ELR (cell line): ENCODE measurements around the gene YRDC.

Source experiments
- DNase-seq: peaks from one replicate; pipeline ENCODE4 v3.0.0-alpha.2; 2015; ENCODE audit warnings: low read depth

The YRDC gene, protein sequence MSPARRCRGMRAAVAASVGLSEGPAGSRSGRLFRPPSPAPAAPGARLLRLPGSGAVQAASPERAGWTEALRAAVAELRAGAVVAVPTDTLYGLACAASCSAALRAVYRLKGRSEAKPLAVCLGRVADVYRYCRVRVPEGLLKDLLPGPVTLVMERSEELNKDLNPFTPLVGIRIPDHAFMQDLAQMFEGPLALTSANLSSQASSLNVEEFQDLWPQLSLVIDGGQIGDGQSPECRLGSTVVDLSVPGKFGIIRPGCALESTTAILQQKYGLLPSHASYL

DNA sequence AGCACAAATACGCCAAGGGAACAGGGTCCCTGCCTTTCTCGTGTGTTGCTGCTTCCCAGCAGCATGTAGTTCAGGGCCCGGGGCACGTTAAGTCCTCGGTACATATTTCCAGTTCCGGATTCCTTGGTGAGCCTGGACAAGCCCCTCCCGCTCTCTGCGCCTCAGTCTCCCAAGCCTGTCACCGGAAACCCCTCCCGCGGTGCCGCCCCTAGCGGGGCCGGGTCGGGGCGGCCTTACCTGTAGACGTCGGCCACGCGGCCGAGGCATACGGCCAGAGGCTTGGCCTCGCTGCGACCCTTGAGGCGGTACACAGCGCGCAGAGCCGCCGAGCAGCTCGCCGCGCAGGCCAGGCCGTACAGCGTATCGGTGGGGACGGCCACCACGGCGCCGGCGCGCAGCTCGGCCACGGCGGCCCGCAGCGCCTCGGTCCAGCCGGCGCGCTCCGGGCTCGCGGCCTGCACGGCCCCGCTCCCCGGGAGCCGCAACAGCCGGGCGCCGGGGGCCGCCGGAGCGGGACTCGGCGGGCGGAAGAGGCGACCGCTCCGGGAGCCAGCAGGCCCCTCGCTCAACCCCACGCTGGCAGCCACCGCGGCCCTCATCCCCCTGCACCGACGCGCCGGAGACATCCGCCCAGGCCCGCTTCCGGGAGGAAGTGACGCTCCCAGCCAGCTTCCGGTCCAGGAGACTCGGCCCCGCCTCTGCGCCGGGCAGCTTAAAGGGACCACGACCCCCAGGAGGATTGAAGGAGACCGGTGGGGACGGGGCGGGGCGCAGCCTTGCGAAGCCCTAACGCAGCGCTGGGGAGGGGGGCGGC is at the start of gene YRDC, which contains the start of gene C1orf122:
Gene YRDC, minus strand, starts transcription at position 654 of the 814 bp plus-strand sequence. Its CDS starts 28 bp downstream, at position 626.
Gene C1orf122, plus strand, starts transcription at position 236 of the 814 bp plus-strand sequence. CDS start 615 bp downstream, outside the sequence.
- DNase-seq: peak; percentile 96

DNA sequence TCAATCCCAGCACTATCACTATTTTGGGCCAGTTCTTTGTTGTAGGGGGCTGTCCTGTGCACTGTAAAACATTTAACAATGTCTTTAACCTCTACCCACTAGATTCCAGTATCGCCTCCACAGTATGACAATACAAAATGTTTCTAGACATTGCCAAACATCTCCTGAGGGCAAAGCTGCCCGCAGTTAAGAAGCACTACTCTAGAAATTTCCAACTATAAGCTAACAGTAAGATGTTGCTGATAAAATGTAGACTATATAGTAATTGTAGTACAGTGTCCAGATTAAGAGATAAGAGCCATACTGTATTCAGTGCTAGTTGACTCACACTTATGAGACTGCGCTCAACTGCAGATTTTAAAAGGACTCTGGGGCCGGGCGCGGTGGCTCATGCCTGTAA is 46.4 kb upstream of the YRDC start:
- no peak for DNase-seq

DNA sequence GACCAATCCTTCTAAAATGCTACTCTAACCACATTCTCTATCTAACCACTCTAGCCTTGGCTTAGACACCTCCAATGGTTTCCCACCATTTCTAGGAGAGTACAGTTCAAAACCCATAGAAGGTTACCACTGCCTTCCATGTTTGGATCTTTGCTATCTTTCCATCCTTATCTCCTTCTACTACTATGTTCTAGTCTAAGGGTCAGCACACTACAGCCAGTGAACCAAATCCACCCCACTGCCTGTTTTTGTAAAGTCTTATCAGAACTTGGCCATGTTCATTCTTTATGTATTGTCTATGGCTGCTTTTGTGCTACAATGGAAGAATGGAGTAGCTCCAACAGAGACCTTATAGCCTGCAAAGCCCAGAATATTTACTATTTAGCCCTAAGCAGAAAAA is 45.1 kb upstream of the YRDC start:
- no peak for DNase-seq

DNA sequence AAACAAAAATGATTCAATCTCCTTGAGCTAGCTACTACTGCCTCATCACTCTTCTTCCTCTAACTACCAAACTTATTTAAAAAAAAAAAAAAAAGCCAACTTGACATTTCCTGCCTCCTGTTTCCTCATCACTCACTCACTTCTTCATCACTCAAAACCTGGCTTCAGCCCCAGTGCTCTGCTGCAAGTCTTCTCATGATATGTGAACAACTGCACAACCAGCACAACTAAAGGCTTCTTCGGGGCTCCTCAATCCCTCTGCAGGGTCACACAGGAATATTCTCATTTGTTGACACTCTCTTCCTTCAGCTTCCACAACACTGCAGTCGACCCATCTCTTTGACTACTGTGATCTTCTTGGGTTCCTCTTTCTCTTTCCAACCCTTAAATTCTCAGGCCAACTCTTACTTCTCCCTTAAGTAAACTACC is 43.8 kb upstream of the YRDC start:
- peak; percentile 30 for DNase-seq

DNA sequence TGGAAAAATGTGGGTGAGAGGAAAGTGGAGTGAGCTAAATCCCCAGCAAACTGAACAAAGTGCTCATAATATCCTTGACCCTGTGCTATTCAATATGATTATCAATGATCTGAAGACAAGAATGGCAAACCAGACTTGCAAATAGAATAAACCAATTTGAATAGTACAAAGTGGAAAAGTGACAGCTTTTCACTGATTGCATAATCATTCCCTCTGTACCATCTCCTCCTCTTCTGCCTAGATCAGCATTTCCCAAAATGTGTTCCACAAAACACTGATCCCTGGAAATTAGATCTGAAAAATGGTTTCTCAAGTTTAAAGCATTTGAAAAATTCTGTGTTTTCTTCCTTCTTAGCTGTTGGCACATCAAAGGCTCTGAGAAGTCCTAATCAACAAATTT is 43.3 kb upstream of the YRDC start:
- no peak for DNase-seq

DNA sequence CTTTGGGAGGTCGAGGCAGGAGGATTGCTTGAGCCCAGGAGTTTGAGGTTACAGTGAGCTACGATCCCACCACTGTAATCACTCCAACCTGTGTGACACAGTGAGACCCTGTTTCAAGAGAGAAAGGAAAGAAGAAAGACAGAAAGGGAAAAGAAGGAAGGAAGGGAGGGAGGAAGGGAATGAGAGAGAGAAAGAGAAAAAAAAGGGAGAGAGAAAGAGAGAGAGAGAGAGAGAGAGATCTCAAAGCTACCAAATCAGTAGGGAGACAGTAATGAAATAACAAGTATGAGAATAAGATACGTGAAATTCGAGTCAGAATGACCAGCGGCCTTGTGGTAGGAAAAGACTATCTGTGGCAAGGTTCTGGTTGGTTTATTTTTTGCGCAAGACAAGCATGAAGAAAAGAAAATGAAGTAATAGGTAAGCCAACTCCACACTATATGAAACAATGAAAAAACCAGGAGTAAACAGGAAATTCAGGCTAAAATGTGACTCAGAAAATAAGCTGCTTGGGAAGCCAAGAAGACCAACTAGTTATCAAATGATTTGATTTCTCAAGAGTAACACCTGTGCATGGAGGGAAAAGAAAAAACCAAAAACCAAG is 42.4 kb upstream of the YRDC start:
- DNase-seq: no peak

DNA sequence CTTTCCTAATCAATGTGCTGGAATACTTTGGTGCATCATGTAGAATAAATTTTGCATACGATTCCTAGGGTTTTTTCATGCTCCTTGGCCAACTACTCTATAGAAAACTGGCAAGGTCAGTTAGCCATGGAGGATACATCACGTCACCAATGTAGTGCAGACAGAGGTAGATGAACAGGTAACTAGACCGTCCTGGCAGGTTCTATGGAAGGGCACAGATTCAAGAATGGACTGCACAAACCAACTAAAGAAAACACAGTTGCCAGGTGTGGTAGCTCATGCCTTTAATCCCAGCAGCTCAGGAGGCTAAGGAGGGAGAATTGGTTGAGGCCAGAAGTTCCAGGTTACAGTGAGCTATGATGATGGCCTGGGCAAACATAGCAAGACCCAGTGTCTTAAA is 41.5 kb upstream of the YRDC start:
- DNase-seq: no peak

DNA sequence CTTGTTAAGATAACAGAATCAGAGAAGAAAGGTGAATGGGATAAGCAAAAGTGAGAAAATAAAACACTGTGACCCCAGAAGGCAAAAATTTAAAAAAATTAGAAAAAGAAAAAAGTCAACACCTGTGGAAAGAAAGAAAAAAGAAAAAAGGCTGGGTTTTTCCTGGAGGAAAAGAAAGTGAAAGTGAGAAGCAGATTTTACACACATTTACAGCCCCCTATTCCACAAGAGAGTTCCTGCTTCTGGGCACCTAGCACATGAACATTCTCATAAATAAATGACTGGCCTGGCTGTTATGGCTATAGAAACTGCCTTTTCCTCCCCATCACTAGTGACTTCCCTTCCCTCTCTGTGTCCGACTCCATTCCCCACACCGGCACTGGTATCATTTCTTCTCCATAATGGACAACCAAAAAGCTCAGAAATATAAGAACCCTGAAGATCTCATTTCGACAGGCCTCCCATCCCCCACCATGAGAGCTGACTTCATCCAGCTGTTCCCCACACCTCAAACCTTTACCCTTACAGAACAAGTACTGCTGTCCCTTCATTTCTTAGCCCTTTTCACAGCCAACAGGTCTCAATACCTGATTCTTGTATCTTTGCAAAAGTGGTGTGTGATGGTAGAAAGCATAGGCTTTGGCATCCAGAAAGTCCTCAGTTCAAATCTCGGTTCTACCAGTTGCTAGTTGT is 38.8 kb upstream of the YRDC start:
- DNase-seq: no peak

DNA sequence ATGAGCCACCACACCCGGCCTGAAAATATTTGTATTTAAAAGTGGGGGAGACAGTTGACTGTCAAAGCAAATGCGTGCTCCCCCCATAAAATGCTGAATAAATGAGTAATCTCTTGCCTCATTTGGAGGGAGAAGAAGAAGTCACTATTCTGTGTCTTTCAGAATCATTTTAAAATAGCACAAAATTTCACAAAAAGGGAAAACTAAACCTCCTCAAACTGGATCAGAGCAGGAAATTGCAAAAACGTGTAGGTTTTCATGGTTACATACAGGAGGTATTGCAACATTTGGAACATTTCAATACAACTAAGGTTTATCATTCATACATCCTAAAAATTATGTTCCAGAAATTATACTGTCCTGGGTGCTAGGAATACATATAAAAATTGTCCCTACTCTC is 37.8 kb upstream of the YRDC start:
- no peak for DNase-seq

DNA sequence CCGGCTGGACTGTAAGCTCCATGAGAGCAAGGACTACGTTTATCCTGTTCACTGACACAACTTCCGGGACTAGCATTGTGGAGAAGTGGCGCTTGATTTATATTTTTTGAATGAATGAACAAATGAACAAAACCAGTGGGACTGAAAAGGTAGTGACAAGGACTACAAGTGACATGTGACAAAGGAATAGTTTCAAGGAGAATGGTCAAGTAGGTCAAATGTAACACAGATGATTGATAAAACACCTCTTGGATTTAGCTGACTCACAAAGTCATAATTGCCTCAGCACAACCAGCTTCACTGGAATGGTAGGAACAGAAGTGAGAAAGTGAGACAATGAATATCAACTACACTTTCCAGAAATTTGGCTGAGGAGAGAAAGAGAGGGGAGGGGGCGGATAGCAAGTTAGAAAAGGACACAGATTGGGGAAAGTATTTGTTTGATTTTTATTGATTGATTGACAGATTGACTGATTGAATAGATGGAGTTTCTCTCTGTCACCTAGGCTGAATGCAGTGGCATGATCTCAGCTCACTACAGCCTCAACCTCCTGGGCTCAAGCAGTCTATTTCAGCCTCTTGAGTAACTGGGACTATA is 37.1 kb upstream of the YRDC start:
- no peak for DNase-seq

DNA sequence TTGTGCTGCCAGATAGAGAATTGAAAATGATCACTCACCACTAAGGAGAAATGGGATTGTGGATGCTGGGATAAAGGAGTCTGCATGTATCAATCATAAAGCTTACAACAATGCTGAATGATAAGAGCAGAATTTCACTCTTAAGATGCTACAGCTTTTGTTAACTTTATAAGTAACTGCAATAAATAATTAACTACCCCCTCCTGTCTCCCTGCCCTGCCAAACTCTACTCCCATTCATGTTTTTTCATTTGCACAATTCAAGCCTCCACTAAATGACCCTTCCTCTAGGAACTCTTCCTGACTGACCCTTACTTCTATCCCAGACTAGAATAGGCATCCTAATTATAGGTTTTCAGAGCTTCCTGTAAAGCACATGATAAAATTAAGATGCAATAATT is 36.5 kb upstream of the YRDC start:
- DNase-seq: no peak

DNA sequence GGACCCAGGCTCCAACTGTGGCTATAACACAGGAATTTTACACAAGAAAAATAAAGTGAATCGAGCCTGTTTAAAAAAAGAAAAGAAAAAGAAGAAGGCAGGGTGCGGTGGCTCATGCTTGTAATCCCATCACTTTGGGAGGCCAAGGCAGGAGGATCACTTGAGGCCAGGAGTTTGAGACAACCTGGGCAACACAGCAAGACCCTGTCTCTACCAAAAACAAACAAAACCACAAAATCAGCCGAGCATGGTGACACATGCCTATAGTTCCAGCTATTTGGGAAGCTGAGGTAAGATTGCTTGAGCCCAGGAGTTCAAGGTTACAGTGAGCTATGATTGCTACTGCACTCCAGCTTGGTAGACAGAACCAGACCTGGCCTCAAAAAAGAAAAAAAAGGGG is 33.6 kb upstream of the YRDC start:
- no peak for DNase-seq

DNA sequence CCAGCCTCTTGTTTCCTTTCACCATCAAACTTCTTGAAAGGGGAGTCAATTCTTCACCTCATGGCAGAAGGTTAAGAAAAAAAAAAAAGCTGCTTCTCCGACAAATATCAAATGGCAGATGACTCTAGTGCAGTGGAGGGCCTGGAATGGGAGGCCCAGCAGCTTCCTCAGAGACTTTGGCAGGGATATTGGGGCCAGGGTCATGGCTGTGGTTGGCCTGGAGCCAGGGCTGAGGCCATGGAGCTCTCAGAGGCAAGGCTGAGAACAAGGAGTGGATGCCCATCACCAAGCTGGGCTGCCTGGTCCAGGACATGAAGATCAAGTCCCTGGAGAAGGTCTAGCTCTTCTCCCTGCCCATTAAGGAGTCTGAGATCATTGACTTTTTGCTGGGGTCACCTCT is 32.7 kb upstream of the YRDC start:
- no peak for DNase-seq

DNA sequence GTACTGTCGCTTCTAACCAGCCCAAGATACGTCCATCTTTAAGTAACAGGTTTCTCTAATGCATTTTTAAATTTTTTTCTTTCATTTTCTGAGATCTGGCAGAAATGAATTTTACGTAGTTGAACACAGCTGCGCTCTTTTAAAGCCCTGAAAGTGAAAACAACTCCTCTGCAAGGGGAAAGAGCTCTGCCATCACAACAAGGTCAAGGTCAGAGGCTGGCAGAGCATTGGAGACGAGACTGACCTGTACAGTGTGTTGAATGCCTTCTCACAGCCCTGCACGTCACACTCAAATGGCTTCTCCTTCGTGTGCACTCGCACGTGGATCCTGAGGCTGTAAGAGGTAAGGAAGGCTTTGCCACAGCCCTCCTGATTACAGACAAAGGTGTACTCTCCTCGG is 31.7 kb upstream of the YRDC start:
- no peak for DNase-seq

DNA sequence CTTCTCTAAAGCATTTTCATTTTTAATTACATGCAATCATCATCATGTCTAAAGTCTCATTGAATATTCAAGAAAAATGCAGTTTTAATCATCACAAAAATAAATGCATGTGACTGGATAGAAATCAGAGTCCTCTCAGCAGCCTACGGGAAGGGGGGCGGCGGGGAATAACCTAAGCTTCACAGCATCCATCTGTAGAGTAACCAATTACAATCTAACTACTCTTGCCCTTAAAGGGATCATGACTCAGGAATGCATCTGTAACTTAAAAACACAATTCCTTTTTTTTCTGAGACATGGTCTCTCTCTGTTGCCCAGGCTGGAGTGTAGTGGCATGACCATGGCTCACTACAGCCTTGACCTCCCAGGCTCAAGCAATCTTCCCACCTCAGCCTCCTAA is 28.8 kb upstream of the YRDC start:
- no peak for DNase-seq

DNA sequence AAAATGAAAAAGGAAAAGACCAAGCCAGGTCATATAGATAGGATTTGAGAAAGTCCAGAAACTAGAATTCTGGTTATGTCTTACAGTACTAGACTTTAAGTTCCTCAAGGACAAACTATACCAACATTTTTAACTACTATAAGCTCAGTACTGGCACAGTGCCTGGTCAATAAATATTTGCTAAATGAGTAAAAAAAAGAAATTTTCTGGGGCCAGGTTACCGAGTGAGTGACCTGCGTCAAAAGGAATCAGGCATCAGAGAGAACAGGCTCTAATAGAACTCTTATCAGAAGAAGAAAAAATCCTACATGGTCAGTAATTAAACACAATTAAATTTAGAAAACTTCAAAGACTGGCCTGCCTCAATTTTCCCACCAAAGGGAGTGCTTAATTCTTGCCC is 23.8 kb upstream of the YRDC start:
- no peak for DNase-seq

DNA sequence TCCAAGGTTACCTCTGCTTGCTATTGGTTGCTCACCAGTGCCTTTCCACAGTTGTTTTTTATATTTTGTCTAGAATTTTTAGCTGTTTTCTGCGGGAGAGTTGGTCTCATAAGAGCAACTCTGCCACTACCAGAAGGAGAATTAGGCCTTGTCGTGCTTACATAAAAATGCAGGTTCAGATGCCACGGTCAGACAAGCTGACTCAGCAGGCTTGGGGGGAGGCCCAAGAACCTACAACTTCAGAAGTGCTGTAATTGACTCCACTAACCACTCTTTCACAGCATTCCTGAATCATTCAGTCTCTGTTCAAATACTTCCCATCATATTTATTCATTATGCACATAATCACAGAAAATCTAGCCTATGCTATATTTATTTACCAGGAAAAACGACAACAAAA is 23.1 kb upstream of the YRDC start:
- no peak for DNase-seq

DNA sequence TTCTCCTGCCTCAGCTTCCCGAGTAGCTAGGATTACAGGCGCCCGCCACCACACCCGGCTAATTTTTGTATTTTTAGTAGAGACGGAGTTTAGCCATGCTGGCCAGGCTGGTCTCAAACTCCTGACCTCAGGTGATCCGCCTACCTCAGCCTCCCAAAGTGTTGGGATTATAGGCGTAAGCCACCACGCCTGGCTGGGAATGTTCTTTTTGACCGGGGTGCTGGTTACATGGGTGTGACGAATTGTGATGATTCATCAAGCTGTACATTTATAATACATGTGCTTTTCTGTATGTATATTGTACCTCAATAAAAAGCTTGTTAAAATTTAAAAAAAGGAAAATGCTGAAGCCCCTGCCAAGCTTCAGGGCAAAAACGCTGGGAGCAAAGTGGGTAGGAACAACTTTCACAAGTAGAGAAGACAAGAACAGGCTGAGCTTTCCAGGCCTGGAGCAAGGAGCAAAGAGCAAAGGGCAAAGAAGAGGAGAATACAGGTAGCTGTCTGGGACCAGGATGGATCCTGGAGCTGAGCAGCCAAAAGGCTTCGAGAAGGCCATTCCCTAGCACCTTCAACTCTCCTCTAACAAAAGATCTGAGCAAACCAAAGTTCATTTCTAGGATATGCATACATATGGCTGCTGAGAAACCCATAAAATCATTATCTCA is 20.5 kb upstream of the YRDC start:
- DNase-seq: no peak

DNA sequence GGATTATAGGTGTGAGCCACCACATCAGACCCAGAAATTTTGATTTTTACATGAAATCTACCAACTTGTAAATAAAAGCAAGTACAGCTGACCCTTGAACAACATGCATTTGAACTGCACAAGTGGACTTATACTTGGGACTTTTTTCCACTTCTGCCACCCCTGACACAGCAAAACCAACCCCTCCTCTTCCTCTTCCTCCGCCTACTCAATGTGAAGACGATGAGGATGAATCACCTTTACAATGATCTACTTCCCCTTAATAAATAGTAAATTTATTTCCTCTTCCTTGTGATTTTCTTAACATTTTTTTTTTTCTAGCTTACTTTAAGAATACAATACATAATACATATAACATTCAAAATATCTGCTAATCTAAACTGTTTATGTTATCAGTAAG is 17.5 kb upstream of the YRDC start:
- DNase-seq: no peak

DNA sequence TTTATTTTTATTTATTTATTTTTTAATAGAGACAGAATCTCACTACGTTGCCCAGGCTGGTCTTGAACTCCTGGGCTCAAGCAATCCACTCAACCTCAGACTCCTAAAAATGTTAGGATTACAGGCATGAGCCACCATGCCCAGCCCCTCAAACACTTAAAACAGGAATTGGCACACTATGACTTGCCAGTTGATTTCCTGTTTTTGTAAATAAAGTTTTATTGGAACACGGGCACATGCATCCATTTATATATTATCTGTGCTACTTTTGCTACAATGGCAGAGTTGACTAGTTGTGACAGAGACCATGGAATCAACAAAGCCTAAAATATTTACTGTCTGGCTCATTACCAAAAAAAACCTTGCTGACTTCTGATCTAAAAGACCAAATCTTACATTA is 16.0 kb upstream of the YRDC start:
- peak; percentile 18 for DNase-seq
